Activated naive CD8-positive, alpha-beta T cell treated with anti-CD3 and anti-CD28 coated beads, Interleukin-2, amount 10 ng/mL, durations not matched to agents 7 days and 5 days (primary cell): ENCODE data around the gene MDM4. TPM values are rescaled to one million over a fixed set of nuclear protein-coding genes. Genes with fewer than 3 reads are reported as not detected.

Source experiments
- ATAC-seq: fragments of 150-1000 bp; cut with Tn5 transposase; one replicate; pipeline ENCODE4 v1.10.0; 2021; ENCODE audit warnings: low read depth, moderate library complexity
- POLR2A ChIA-PET: fragments of 350-600 bp; sonication (Branson Sonifier 250); formaldehyde crosslinking; loops from one replicate; lab custom pipeline; 2021; ENCODE audit warnings: antibody characterized with exemption; lab: Charles Lee
- DNase-seq: peaks from one replicate; pipeline ENCODE4 v3.0.0; 2021
- H3K27ac Mint-ChIP-seq: one replicate; pipeline ENCODE4 v1.8.0; 2022; ENCODE audit warnings: mild to moderate bottlenecking, mixed read lengths
- H3K27me3 Mint-ChIP-seq: one replicate; pipeline ENCODE4 v1.8.0; 2022; ENCODE audit warnings: mild to moderate bottlenecking, moderate library complexity, mixed read lengths
- H3K36me3 Mint-ChIP-seq: one replicate; pipeline ENCODE4 v1.8.0; 2021; ENCODE audit warnings: mild to moderate bottlenecking, mixed read lengths
- H3K4me1 Mint-ChIP-seq: one replicate; pipeline ENCODE4 v1.8.0; 2021; ENCODE audit warnings: mixed read lengths
- H3K4me3 Mint-ChIP-seq: one replicate; pipeline ENCODE4 v1.8.0; 2022; ENCODE audit warnings: mild to moderate bottlenecking, moderate library complexity, mixed read lengths
- H3K9me3 Mint-ChIP-seq: one replicate; pipeline ENCODE4 v1.8.0; 2021; ENCODE audit warnings: mixed read lengths
- total RNA-seq, 2 experiments: library from RNA; stranded (reverse); gene quantifications; one replicate each; pipeline ENCODE4 v1.2.3, GENCODE V29; 2021

The MDM4 gene
- total RNA-seq, 2 experiments from 2014 or later: 118 to 143 TPM

- peaks cover 5% of the 10 kb centered on the region for H3K36me3 Mint-ChIP-seq
- peaks cover 43% of the 10 kb centered on the region for H3K4me1 Mint-ChIP-seq
- ATAC-seq: peak; percentile 50
- H3K27ac Mint-ChIP-seq: peak overlapping the region; percentile 91
- no peaks in the 10 kb centered on the region for H3K27me3 Mint-ChIP-seq
- H3K4me3 Mint-ChIP-seq: peak overlapping the region; percentile 95
- no peak for DNase-seq
- POLR2A ChIA-PET: interaction anchor here (0.6 to 3.5 kb wide), 15 partner anchors 8 to 85 kb away, joined by 3 to 41 read pairs (median 6); partner anchors contain the start of gene MDM4
- no peaks in the 10 kb centered on the region for H3K9me3 Mint-ChIP-seq
These were observed 21.0 kb upstream of the MDM4 start for GRCh38 chr1:204495078-204495753.

- ATAC-seq (no peak), DNase-seq (no peak)
- POLR2A ChIA-PET: interaction anchor here (1.4 to 3.5 kb wide), 3 partner anchors 11 to 49 kb away, joined by 8 to 41 read pairs (median 23); partner anchors contain the start of gene MDM4
- Mint-ChIP-seq H3K27me3 (no peaks in the 10 kb centered on the region), H3K4me3 (peak overlapping the region; percentile 95), H3K4me1 (peaks cover 39% of the 10 kb centered on the region), H3K27ac (peak overlapping the region; percentile 37), H3K36me3 (peaks cover 1% of the 10 kb centered on the region), H3K9me3 (no peaks in the 10 kb centered on the region)
These were observed 20.4 kb upstream of the MDM4 start for GRCh38 chr1:204495777-204496176.

DNA sequence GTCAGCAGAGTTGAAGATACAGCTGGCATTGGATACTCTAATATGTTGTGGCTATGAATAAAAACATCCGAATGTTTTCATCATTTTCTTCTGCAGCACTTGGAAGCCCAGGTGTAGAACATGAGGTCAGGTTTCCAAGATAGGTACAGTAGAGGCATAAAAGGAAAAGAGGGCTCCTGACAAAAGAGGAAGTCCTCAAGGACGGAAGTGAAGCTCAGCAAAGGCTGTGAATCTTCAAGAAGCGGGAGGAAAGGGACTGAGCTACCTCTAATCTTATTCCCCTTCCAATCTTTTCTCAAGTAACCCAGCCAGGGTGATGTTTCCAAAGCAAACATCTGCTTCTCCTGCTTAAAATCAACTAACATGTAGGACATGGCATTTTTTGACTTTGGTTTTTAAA, 17.2 kb upstream of the MDM4 start:
- Mint-ChIP-seq H3K9me3 (no peaks in the 10 kb centered on the region), H3K4me3 (no peak overlapping the region), H3K27ac (no peak overlapping the region), H3K27me3 (peaks cover 2% of the 10 kb centered on the region), H3K36me3 (no peaks in the 10 kb centered on the region), H3K4me1 (peaks cover 24% of the 10 kb centered on the region)
- DNase-seq (no peak), ATAC-seq (no peak)
- POLR2A ChIA-PET: interaction anchor here (0.6 to 1.0 kb wide), 2 partner anchors 51 to 55 kb away, joined by 3 read pairs; no protein-coding TSS in a partner anchor

GRCh38 chr1:204499511-204500468, 16.4 kb upstream of the MDM4 start:
- H3K27me3 Mint-ChIP-seq: peaks cover 2% of the 10 kb centered on the region
- POLR2A ChIA-PET: no interaction called here
- H3K4me1 Mint-ChIP-seq: peaks cover 24% of the 10 kb centered on the region
- H3K27ac Mint-ChIP-seq: no peak overlapping the region
- ATAC-seq: no peak
- H3K9me3 Mint-ChIP-seq: no peaks in the 10 kb centered on the region
- H3K36me3 Mint-ChIP-seq: no peaks in the 10 kb centered on the region
- no peak for DNase-seq
- H3K4me3 Mint-ChIP-seq: no peak overlapping the region

GRCh38 chr1:204502241-204502640, 14.0 kb upstream of the MDM4 start:
- POLR2A ChIA-PET: interaction anchor here (1.3 kb wide), 1 partner anchor 55 kb away, joined by 6 read pairs; no protein-coding TSS in a partner anchor
- DNase-seq: no peak
- peaks cover 24% of the 10 kb centered on the region for H3K4me1 Mint-ChIP-seq
- H3K4me3 Mint-ChIP-seq: no peak overlapping the region
- H3K36me3 Mint-ChIP-seq: peaks cover 2% of the 10 kb centered on the region
- H3K27ac Mint-ChIP-seq: no peak overlapping the region
- H3K27me3 Mint-ChIP-seq: peaks cover 4% of the 10 kb centered on the region
- H3K9me3 Mint-ChIP-seq: no peaks in the 10 kb centered on the region
- ATAC-seq: no peak

- Mint-ChIP-seq H3K4me3 (no peak overlapping the region), H3K9me3 (no peaks in the 10 kb centered on the region), H3K36me3 (peaks cover 2% of the 10 kb centered on the region), H3K27ac (peak overlapping the region; percentile 1), H3K27me3 (peaks cover 4% of the 10 kb centered on the region), H3K4me1 (peaks cover 28% of the 10 kb centered on the region)
- no peak for ATAC-seq
- POLR2A ChIA-PET: interaction anchor here (0.7 to 1.3 kb wide), 5 partner anchors 9 to 304 kb away, joined by 3 to 6 read pairs (median 3); partner anchors contain the start of gene PIK3C2B
- no peak for DNase-seq
These were observed 12.9 kb upstream of the MDM4 start for GRCh38 chr1:204503122-204503912.

DNA sequence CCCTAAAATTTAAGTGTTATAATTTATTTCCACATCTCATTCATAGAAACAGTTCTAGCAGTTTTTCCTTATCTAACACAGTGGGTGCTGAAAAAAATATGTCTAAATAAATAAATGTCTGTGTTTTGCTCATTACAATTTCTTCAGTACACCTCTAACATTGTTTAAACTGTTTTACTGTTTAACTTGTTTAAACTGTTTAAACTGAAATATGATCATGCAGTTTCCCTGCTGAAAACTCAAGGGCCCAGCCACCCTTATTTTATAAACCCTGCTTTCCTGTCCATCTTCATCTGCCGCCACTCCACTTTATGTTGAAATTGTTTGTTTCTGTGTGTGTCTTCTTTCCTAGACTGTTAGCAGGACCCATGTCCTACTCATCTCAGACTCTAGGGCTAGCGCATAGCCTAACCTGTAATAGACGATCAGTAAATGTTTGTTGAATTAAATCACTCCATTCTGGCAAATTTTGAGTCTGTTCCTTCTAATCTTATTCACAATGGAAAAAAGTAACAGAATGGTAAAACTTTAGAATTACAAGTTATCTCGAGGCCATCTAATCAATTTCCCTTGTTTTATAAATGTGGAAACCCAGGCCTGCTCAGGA, 12.2 kb upstream of the MDM4 start:
- ATAC-seq (no peak), DNase-seq (no peak)
- Mint-ChIP-seq H3K27me3 (peaks cover 4% of the 10 kb centered on the region), H3K36me3 (peaks cover 2% of the 10 kb centered on the region), H3K27ac (no peak overlapping the region), H3K9me3 (no peaks in the 10 kb centered on the region), H3K4me1 (peaks cover 28% of the 10 kb centered on the region), H3K4me3 (no peak overlapping the region)
- POLR2A ChIA-PET: interaction anchor here (1.1 kb wide), 1 partner anchor 299 kb away, joined by 3 read pairs; no protein-coding TSS in a partner anchor

DNA sequence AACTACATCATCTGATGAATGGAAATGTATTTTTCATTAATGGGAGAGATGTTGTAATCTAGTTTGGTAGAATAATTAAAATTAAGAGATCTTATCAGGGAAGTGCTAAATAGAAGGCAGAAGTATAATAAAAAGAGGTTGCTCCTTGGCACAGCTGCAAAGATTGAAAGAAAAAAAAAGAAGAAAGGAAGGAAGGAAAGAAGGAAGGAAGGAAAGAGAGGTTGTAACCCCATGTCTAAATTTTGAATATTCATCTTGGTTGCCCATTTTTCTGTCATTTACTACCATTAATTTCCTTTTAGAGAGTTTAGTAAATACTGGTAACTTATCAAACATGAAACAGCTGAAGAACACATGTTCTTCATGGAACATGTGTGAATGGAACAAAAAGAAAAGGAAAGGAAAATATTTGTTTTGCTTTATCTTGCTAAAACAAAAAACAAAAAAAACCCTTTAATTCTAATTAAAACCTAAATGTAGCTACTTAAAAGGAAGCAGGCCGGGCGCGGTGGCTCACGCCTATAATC, 10.5 kb upstream of the MDM4 start:
- POLR2A ChIA-PET: interaction anchor here (0.6 to 4.1 kb wide), 10 partner anchors 11 to 298 kb away, joined by 3 to 146 read pairs (median 4); partner anchors contain the start of genes MDM4 and PIK3C2B
- peak overlapping the region; percentile 98 for H3K27ac Mint-ChIP-seq

GRCh38 chr1:204506201-204506968, 9.8 kb upstream of the MDM4 start:
- ATAC-seq (peak; percentile 78), DNase-seq (peak; percentile 58)
- H3K27ac Mint-ChIP-seq: peak overlapping the region; percentile 98
- H3K27me3 Mint-ChIP-seq: peaks cover 4% of the 10 kb centered on the region
- peaks cover 3% of the 10 kb centered on the region for H3K36me3 Mint-ChIP-seq
- POLR2A ChIA-PET: interaction anchor here (0.7 to 4.1 kb wide), 15 partner anchors 11 to 300 kb away, joined by 3 to 146 read pairs (median 5); partner anchors contain the start of genes MDM4 and PIK3C2B
- peak overlapping the region; percentile 89 for H3K4me3 Mint-ChIP-seq
- H3K9me3 Mint-ChIP-seq: no peaks in the 10 kb centered on the region
- H3K4me1 Mint-ChIP-seq: peaks cover 27% of the 10 kb centered on the region

More for the DNA sequence above, 10.5 kb upstream of the MDM4 start:
- Mint-ChIP-seq H3K4me1 (peaks cover 23% of the 10 kb centered on the region), H3K9me3 (no peaks in the 10 kb centered on the region), H3K27me3 (peaks cover 4% of the 10 kb centered on the region), H3K36me3 (peaks cover 2% of the 10 kb centered on the region), H3K4me3 (peak overlapping the region; percentile 89)
- no peak for ATAC-seq
- DNase-seq: no peak

DNA sequence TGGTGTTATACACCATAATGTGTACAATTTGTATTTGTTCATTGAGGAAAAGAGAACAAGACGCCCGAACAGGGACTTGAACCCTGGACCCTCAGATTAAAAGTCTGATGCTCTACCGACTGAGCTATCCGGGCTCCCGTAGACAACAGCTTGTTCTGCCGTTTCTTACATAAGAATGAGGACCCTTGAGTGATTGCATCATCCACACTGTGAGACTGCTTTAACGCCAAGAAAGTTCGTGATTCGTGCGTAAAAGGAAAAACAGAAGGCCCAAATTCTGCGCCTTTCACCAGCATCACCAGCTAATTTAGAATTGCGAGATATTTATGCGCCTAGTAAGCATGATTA, 9.3 kb upstream of the MDM4 start:
- DNase-seq: peak; percentile 72
- ATAC-seq: peak; percentile 62
- no peaks in the 10 kb centered on the region for H3K9me3 Mint-ChIP-seq
- POLR2A ChIA-PET: interaction anchor here (0.7 to 4.1 kb wide), 15 partner anchors 10 to 300 kb away, joined by 3 to 146 read pairs (median 5); partner anchors contain the start of genes MDM4 and PIK3C2B
- peak overlapping the region; percentile 98 for H3K27ac Mint-ChIP-seq
- H3K27me3 Mint-ChIP-seq: peaks cover 2% of the 10 kb centered on the region
- peaks cover 4% of the 10 kb centered on the region for H3K36me3 Mint-ChIP-seq
- H3K4me1 Mint-ChIP-seq: peaks cover 28% of the 10 kb centered on the region
- H3K4me3 Mint-ChIP-seq: peak overlapping the region; percentile 89
